MCF 10A (cell line): ENCODE measurements around the gene CBX2. TPM values are rescaled to one million over a fixed set of nuclear protein-coding genes. Genes with fewer than 3 reads are reported as not detected.

Source experiments
- BruUV-seq: library from RNA; stranded (reverse); fragments of 400-500 nt; replicated peaks from 2 replicates; lab custom pipeline; 2021; lab: Mats Ljungman, UMichigan
- CTCF ChIA-PET: fragments of 300-600 bp; sonication (Branson Sonifier 250); formaldehyde crosslinking; extraction: SDS; loops from one replicate; lab custom pipeline; 2021; ENCODE audit warnings: antibody characterized with exemption, inconsistent platforms; lab: Yijun Ruan, JAX
- POLR2A ChIA-PET: fragments of 300-600, 350-650 bp; sonication (Branson Sonifier 250); formaldehyde crosslinking; extraction: SDS; loops from one replicate; lab custom pipeline; 2020; ENCODE audit warnings: antibody characterized with exemption, inconsistent platforms; lab: Yijun Ruan, JAX
- DNase-seq: peaks from one replicate; pipeline ENCODE4 v3.0.0-alpha.2; 2018; ENCODE audit not compliant: unreplicated experiment
- H3K27ac Mint-ChIP-seq: one replicate; pipeline ENCODE4 v1.8.0; 2022; ENCODE audit warnings: mild to moderate bottlenecking, low read depth, mixed read lengths; ENCODE audit not compliant: unreplicated experiment
- H3K27me3 Mint-ChIP-seq: one replicate; pipeline ENCODE4 v1.8.0; 2022; ENCODE audit warnings: mixed read lengths; ENCODE audit not compliant: insufficient read depth, unreplicated experiment
- H3K36me3 Mint-ChIP-seq: one replicate; pipeline ENCODE4 v1.8.0; 2022; ENCODE audit warnings: mild to moderate bottlenecking, moderate library complexity, mixed read lengths; ENCODE audit not compliant: insufficient read depth, unreplicated experiment
- H3K4me1 Mint-ChIP-seq: one replicate; pipeline ENCODE4 v1.8.0; 2022; ENCODE audit warnings: mixed read lengths; ENCODE audit not compliant: insufficient read depth, unreplicated experiment
- H3K4me3 Mint-ChIP-seq: one replicate; pipeline ENCODE4 v1.8.0; 2022; ENCODE audit warnings: mild to moderate bottlenecking, moderate library complexity, mixed read lengths; ENCODE audit not compliant: unreplicated experiment
- H3K9me3 Mint-ChIP-seq: one replicate; pipeline ENCODE4 v1.8.0; 2022; ENCODE audit warnings: mixed read lengths; ENCODE audit not compliant: unreplicated experiment
- intact Hi-C: fragments of 100-400 bp; cut with micrococcal nuclease; formaldehyde crosslinking; loops from 2 replicates; pipeline ENCODE4 v1.14.1; 2022
- total RNA-seq: library from RNA; stranded (reverse); gene quantifications from 2 replicates; pipeline ENCODE4 v1.2.3, GENCODE V29; 2022
- TF ChIP-seq, protein P1 (sequence below): fragments of 200-600 bp; IDR thresholded peaks from one replicate; pipeline ENCODE4 v1.8.0; 2022; ENCODE audit warnings: antibody characterized with exemption, mild to moderate bottlenecking; ENCODE audit not compliant: unreplicated experiment

Gene CBX2
- total RNA-seq, 1 experiment from 2014 or later: 3.9 TPM

- CTCF ChIA-PET: no interaction called here
Measured at GRCh38 chr17:79729761-79730160, 48.2 kb upstream of the CBX2 start.

GRCh38 chr17:79730437-79730768, 47.5 kb upstream of the CBX2 start:
- peaks cover 8% of the 10 kb centered on the region for H3K4me1 Mint-ChIP-seq
- POLR2A ChIA-PET: no interaction called here

More at GRCh38 chr17:79729761-79730160, 48.2 kb upstream of the CBX2 start:
- no peaks in the 10 kb centered on the region for H3K36me3 Mint-ChIP-seq
- POLR2A ChIA-PET: no interaction called here
- no peak for DNase-seq
- peaks cover 8% of the 10 kb centered on the region for H3K4me1 Mint-ChIP-seq
- no peak overlapping the region for H3K27ac Mint-ChIP-seq
- no peaks in the 10 kb centered on the region for H3K9me3 Mint-ChIP-seq
- H3K4me3 Mint-ChIP-seq: no peak overlapping the region
- no TSS peak for BruUV-seq
- intact Hi-C loops: no loop called here
- no peaks in the 10 kb centered on the region for H3K27me3 Mint-ChIP-seq
- TF ChIP-seq, protein P1, sequence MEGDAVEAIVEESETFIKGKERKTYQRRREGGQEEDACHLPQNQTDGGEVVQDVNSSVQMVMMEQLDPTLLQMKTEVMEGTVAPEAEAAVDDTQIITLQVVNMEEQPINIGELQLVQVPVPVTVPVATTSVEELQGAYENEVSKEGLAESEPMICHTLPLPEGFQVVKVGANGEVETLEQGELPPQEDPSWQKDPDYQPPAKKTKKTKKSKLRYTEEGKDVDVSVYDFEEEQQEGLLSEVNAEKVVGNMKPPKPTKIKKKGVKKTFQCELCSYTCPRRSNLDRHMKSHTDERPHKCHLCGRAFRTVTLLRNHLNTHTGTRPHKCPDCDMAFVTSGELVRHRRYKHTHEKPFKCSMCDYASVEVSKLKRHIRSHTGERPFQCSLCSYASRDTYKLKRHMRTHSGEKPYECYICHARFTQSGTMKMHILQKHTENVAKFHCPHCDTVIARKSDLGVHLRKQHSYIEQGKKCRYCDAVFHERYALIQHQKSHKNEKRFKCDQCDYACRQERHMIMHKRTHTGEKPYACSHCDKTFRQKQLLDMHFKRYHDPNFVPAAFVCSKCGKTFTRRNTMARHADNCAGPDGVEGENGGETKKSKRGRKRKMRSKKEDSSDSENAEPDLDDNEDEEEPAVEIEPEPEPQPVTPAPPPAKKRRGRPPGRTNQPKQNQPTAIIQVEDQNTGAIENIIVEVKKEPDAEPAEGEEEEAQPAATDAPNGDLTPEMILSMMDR: no peak

GRCh38 chr17:79730769-79731483, 47.0 kb upstream of the CBX2 start, which contains the start of gene ENPP7:
ENPP7 (plus strand) TSS chr17:79730943; CDS start chr17:79731140, 197 bp downstream.
- TF ChIP-seq, protein P1: no peak
- H3K9me3 Mint-ChIP-seq: no peaks in the 10 kb centered on the region
- H3K36me3 Mint-ChIP-seq: no peaks in the 10 kb centered on the region
- intact Hi-C loops: no loop called here
- no TSS peak for BruUV-seq
- ChIA-PET CTCF (interaction anchor here (0.6 kb wide), 1 partner anchor 13 kb away, joined by 3 read pairs; no protein-coding TSS in a partner anchor), POLR2A (no interaction called here)
- no peak for DNase-seq
- peaks cover 8% of the 10 kb centered on the region for H3K4me1 Mint-ChIP-seq
- no peak within 1 kb of the TSS for H3K27ac Mint-ChIP-seq
- H3K4me3 Mint-ChIP-seq: no peak within 1 kb of the TSS
- H3K27me3 Mint-ChIP-seq: peaks cover 1% of the 10 kb centered on the region

More at GRCh38 chr17:79730437-79730768, 47.5 kb upstream of the CBX2 start:
- Mint-ChIP-seq H3K36me3 (no peaks in the 10 kb centered on the region), H3K4me3 (no peak overlapping the region), H3K9me3 (no peaks in the 10 kb centered on the region), H3K27ac (no peak overlapping the region), H3K27me3 (no peaks in the 10 kb centered on the region)
- TF ChIP-seq, protein P1: no peak
- BruUV-seq: no TSS peak
- intact Hi-C loops: no loop called here
- CTCF ChIA-PET: interaction anchor here (0.6 kb wide), 1 partner anchor 14 kb away, joined by 3 read pairs; no protein-coding TSS in a partner anchor
- DNase-seq: no peak

- no TSS peak for BruUV-seq
- peaks cover 8% of the 10 kb centered on the region for H3K4me1 Mint-ChIP-seq
- H3K4me3 Mint-ChIP-seq: no peak overlapping the region
- ChIA-PET CTCF (no interaction called here), POLR2A (no interaction called here)
- H3K27me3 Mint-ChIP-seq: peaks cover 10% of the 10 kb centered on the region
- no peaks in the 10 kb centered on the region for H3K36me3 Mint-ChIP-seq
- TF ChIP-seq, protein P1: no peak
- DNase-seq: no peak
- H3K27ac Mint-ChIP-seq: no peak overlapping the region
- intact Hi-C loops: no loop called here
- no peaks in the 10 kb centered on the region for H3K9me3 Mint-ChIP-seq
Measured at GRCh38 chr17:79732254-79732653, 45.7 kb upstream of the CBX2 start.
